ENCODE results near the gene FBXO42. TPM values are rescaled to one million over a fixed set of nuclear protein-coding genes. Genes with fewer than 3 reads are reported as not detected.
"Not testable (repeated sequence)": the region's sequence is repeated elsewhere in the genome, so short reads cannot be mapped to it uniquely, and the experiment has no call there.

The FBXO42 gene
- total RNA-seq, 1 donor from 2014 or later, result 18.8 TPM

GRCh38 chr1:16246961-16247360 lies 105.3 kb downstream of the FBXO42 start:
- H3K27me3 Mint-ChIP-seq (ENCODE audit: insufficient read depth, low read depth), result peaks cover 4% of the 10 kb centered on the region
- no peak overlapping the region for H3K4me2 ChIP-seq
- no peak overlapping the region for H3K27ac ChIP-seq
- no peaks in the 10 kb centered on the region for H3K9me3 ChIP-seq (ENCODE audit: low read depth)
- no peak for DNase-seq (ENCODE audit: low spot score)
- H3K4me3 ChIP-seq, result no peak overlapping the region
- no peak overlapping the region for H3K27ac Mint-ChIP-seq
- H3K4me1 Mint-ChIP-seq, result peaks cover 9% of the 10 kb centered on the region
- TF ChIP-seq CTCF (IDR thresholded peaks at IDR 0.05) (no peak), EZH2phosphoT487 (IDR thresholded peaks at IDR 0.05) (no peak), EZH2 (IDR thresholded peaks at IDR 0.05) (no peak)
- H3K36me3 ChIP-seq, result no peaks in the 10 kb centered on the region
- no peak overlapping the region for H3K9ac ChIP-seq
- H4K20me1 ChIP-seq (ENCODE audit: low read depth), result no peaks in the 10 kb centered on the region
- peaks cover 11% of the 10 kb centered on the region for H3K36me3 Mint-ChIP-seq
- H3K27me3 ChIP-seq, result no peaks in the 10 kb centered on the region
- no peak overlapping the region for H2AFZ ChIP-seq (replicated peaks)
- no peaks in the 10 kb centered on the region for H3K79me2 ChIP-seq (ENCODE audit: low read depth)
- no peaks in the 10 kb centered on the region for H3K9me3 Mint-ChIP-seq
- H3K4me1 ChIP-seq, result peaks cover 7% of the 10 kb centered on the region
- H3K4me3 Mint-ChIP-seq, result no peak overlapping the region
- H3F3A ChIP-seq (ENCODE audit: low read depth), result peaks cover 12% of the 10 kb centered on the region

GRCh38 chr1:16246239-16246638 lies 106.0 kb downstream of the FBXO42 start:
- not testable (repeated sequence) for H3K36me3 Mint-ChIP-seq; H3K9me3 Mint-ChIP-seq; H3K9ac ChIP-seq; H3K27me3 ChIP-seq; H3K4me1 ChIP-seq; H3K27ac ChIP-seq; H3K79me2 ChIP-seq (ENCODE audit: low read depth); H3K27ac Mint-ChIP-seq; H3K27me3 Mint-ChIP-seq (ENCODE audit: insufficient read depth, low read depth); H3K36me3 ChIP-seq; H4K20me1 ChIP-seq (ENCODE audit: low read depth); H3K4me3 ChIP-seq; H3K4me3 Mint-ChIP-seq; H3K9me3 ChIP-seq (ENCODE audit: low read depth); DNase-seq (ENCODE audit: low spot score); H2AFZ ChIP-seq (replicated peaks); H3K4me2 ChIP-seq
- peaks cover 12% of the 10 kb centered on the region for H3K4me1 Mint-ChIP-seq
- H3F3A ChIP-seq (ENCODE audit: low read depth), result peaks cover 12% of the 10 kb centered on the region

GRCh38 chr1:16245476-16246196 lies 106.6 kb downstream of the FBXO42 start:
- H3K27ac Mint-ChIP-seq, result no peak overlapping the region
- Histone ChIP-seq H2AFZ (replicated peaks) (no peak overlapping the region), H3K27ac (no peak overlapping the region), H3K79me2 (ENCODE audit: low read depth) (no peaks in the 10 kb centered on the region), H3K4me3 (no peak overlapping the region), H3K4me1 (peaks cover 11% of the 10 kb centered on the region), H3K36me3 (no peaks in the 10 kb centered on the region), H3K9me3 (ENCODE audit: low read depth) (no peaks in the 10 kb centered on the region), H3K9ac (no peak overlapping the region), H3F3A (ENCODE audit: low read depth) (peaks cover 12% of the 10 kb centered on the region), H3K4me2 (no peak overlapping the region), H4K20me1 (ENCODE audit: low read depth) (no peaks in the 10 kb centered on the region), H3K27me3 (no peaks in the 10 kb centered on the region)
- no peaks in the 10 kb centered on the region for H3K9me3 Mint-ChIP-seq
- no peak overlapping the region for H3K4me3 Mint-ChIP-seq
- H3K4me1 Mint-ChIP-seq, result peaks cover 16% of the 10 kb centered on the region
- no peak for DNase-seq (ENCODE audit: low spot score)
- TF ChIP-seq EZH2phosphoT487 (IDR thresholded peaks at IDR 0.05) (no peak), EZH2 (IDR thresholded peaks at IDR 0.05) (no peak), CTCF (IDR thresholded peaks at IDR 0.05) (no peak)
- peaks cover 4% of the 10 kb centered on the region for H3K27me3 Mint-ChIP-seq (ENCODE audit: insufficient read depth, low read depth)
- peaks cover 7% of the 10 kb centered on the region for H3K36me3 Mint-ChIP-seq

- Mint-ChIP-seq H3K4me1 (peaks cover 16% of the 10 kb centered on the region), H3K4me3 (peak overlapping the region; percentile 24), H3K36me3 (peaks cover 5% of the 10 kb centered on the region), H3K27ac (no peak overlapping the region), H3K27me3 (ENCODE audit: insufficient read depth, low read depth) (peaks cover 4% of the 10 kb centered on the region), H3K9me3 (no peaks in the 10 kb centered on the region)
- Histone ChIP-seq H3K9ac (no peak overlapping the region), H3K4me2 (no peak overlapping the region), H3K27ac (peak overlapping the region; percentile 7), H4K20me1 (ENCODE audit: low read depth) (no peaks in the 10 kb centered on the region), H3K4me1 (peaks cover 11% of the 10 kb centered on the region), H2AFZ (replicated peaks) (no peak overlapping the region), H3K79me2 (ENCODE audit: low read depth) (no peaks in the 10 kb centered on the region), H3K36me3 (no peaks in the 10 kb centered on the region), H3F3A (ENCODE audit: low read depth) (peaks cover 12% of the 10 kb centered on the region), H3K4me3 (no peak overlapping the region), H3K9me3 (ENCODE audit: low read depth) (no peaks in the 10 kb centered on the region), H3K27me3 (no peaks in the 10 kb centered on the region)
- no peak for DNase-seq (ENCODE audit: low spot score)
- TF ChIP-seq EZH2phosphoT487 (IDR thresholded peaks at IDR 0.05) (no peak), EZH2 (IDR thresholded peaks at IDR 0.05) (no peak), CTCF (IDR thresholded peaks at IDR 0.05) (no peak)
These were observed 107.5 kb downstream of the FBXO42 start for GRCh38 chr1:16244650-16245285.
